Kidney epithelial cell (primary cell): ENCODE measurements around the gene ADK. TPM values are rescaled to one million over a fixed set of nuclear protein-coding genes. Genes with fewer than 3 reads are reported as not detected.

Source experiments
- DNase-seq: peaks from one replicate; pipeline ENCODE4 v3.0.0-alpha.2; 2010; ENCODE audit warnings: low read depth
- H3K27me3 ChIP-seq: 2 replicates; pipeline ENCODE4 v1.6.0; 2011; ENCODE audit warnings: low read length; ENCODE audit not compliant: control insufficient read depth, insufficient read depth
- H3K36me3 ChIP-seq: 2 replicates; pipeline ENCODE4 v1.5.1; 2011; ENCODE audit warnings: low read length; ENCODE audit not compliant: control insufficient read depth, insufficient read depth
- H3K4me3 ChIP-seq: 2 replicates; pipeline ENCODE4 v1.5.1; 2011; ENCODE audit warnings: low read depth, mild to moderate bottlenecking, control low read depth, low read length
- total RNA-seq: library from RNA; depleted of rRNA; stranded (reverse); fragments of >200 nt; gene quantifications from 2 replicates; pipeline ENCODE4 v1.2.3, GENCODE V29; 2015
- TF ChIP-seq, protein P1 (sequence below): IDR thresholded peaks from 2 replicates; pipeline ENCODE4 v1.5.1; 2011; ENCODE audit warnings: mild to moderate bottlenecking, moderate library complexity, low read length, control low read depth, inconsistent platforms; ENCODE audit not compliant: insufficient read depth, poor library complexity, severe bottlenecking

Gene ADK
- total RNA-seq, 1 donor from 2014 or later, result 43.6 TPM

DNA sequence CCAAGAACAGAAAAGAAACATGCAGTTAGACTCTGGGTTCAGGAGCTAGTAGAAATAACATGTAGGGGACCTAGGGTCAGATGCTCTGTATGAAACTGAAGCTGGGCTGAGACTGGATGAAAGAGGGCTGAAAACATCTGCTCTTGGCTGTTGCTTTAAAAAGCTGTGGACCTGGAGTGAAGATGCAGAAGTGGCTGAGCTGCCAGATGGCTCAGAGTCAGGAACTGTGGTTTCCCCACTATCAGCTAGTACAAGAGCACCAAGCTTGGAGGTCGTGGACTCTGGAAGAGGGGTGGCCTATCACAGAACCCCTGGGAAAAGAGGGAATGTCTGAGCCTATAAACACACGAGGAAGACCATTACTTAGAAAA, 5.9 kb downstream of the ADK start:
- Histone ChIP-seq H3K36me3 (no peaks in the 10 kb centered on the region), H3K4me3 (no peak overlapping the region), H3K27me3 (no peaks in the 10 kb centered on the region)
- no peak for DNase-seq
- TF ChIP-seq, protein P1, sequence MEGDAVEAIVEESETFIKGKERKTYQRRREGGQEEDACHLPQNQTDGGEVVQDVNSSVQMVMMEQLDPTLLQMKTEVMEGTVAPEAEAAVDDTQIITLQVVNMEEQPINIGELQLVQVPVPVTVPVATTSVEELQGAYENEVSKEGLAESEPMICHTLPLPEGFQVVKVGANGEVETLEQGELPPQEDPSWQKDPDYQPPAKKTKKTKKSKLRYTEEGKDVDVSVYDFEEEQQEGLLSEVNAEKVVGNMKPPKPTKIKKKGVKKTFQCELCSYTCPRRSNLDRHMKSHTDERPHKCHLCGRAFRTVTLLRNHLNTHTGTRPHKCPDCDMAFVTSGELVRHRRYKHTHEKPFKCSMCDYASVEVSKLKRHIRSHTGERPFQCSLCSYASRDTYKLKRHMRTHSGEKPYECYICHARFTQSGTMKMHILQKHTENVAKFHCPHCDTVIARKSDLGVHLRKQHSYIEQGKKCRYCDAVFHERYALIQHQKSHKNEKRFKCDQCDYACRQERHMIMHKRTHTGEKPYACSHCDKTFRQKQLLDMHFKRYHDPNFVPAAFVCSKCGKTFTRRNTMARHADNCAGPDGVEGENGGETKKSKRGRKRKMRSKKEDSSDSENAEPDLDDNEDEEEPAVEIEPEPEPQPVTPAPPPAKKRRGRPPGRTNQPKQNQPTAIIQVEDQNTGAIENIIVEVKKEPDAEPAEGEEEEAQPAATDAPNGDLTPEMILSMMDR, result no peak

DNA sequence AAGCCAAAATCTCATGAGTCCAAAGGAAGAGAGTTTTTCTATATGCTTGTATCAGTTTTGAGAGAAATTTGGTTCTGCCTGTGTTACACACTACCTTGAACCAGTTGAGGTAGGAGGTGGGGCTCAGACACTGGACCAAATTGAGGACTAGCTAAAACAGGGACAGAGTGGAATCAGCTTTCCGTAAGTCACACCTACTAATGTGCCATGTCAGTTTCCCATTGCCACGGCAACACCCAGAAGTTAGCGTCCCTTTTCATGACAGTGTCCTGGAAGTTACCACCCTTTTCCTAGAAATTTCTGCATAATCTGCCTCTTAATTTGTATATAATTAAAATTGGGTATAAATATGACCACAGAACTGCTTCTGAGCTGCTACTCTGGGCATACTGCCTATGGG, 9.0 kb downstream of the ADK start:
- no peak for DNase-seq
- Histone ChIP-seq H3K36me3 (no peaks in the 10 kb centered on the region), H3K27me3 (no peaks in the 10 kb centered on the region), H3K4me3 (no peak overlapping the region)
- TF ChIP-seq, protein P1, result no peak

DNA sequence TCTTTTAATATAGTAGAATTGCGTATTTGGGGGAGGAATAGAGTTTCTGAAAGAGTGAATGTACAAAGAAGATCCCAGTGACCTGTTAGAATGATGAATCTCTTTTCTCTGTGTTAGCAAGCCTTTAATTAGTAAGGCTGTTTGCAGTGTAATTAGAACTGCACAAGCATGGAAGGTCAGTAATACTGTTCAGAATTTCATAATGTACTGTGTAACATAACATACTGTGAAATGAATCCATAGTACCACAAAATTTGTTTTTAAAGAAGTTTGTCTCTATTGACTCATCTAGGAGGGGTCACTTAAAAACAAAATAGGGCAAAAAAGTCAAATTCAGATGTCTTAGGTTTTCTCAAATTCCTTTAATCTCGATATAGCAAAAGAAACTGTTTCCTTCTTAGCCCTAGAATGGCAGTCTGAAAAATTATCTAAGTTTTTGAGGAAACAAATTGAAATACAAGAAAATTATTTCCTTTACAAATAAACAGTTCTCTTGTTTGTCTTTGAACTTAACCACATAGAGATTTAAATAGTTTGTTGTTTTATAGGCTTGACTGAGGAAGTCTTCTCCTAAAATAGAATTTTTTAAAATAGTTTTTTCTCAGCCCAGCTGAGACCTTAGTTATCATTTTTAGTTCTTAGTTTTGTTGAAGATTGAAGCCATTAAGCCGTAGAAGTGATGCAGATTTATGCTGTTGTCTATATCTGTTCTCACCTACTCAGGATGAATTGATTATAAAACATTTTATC, 12.5 kb downstream of the ADK start:
- no peak for DNase-seq
- H3K36me3 ChIP-seq, result no peaks in the 10 kb centered on the region
- TF ChIP-seq, protein P1, result no peak
- no peaks in the 10 kb centered on the region for H3K27me3 ChIP-seq
- no peak overlapping the region for H3K4me3 ChIP-seq

DNA sequence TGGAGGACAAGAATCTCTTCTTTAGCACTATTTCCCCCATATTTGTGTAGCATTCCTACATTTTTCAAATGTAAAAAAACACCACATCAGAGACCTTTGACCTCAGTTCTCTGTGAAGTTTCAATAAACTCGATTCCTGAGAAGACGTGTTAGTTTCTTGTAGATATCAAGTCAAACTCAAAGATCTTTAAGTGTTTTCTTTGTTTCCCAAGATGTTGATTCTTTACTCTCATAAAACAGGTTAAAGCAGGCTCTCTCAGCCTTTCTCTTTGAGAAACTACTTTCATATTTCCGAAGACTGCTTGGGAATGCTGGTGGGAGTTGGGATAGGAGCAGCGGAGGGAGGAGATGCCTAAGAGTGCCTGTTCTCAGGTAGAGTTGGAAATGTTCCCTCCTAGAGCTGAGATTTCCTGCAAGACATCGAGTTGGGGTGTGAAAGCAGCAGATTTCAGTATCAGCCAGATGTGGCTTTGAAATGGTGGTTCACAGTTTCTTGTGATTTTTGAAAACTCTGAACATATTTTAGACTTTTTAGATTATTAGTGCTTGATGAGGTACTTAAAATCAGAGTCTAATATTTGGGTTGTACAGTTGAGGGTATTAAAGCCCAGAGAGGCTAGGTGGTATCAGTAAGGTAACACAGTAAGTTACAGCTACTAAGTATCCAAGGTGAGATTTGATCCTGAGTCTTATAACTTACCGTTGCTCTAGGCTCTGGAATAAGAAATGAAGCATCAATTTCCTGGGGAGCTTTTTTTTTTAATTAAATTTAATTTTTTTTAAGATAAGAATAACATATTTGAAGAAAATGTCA, 13.9 kb downstream of the ADK start:
- H3K36me3 ChIP-seq, result no peaks in the 10 kb centered on the region
- H3K4me3 ChIP-seq, result no peak overlapping the region
- H3K27me3 ChIP-seq, result no peaks in the 10 kb centered on the region
- TF ChIP-seq, protein P1, result no peak
- no peak for DNase-seq

DNA sequence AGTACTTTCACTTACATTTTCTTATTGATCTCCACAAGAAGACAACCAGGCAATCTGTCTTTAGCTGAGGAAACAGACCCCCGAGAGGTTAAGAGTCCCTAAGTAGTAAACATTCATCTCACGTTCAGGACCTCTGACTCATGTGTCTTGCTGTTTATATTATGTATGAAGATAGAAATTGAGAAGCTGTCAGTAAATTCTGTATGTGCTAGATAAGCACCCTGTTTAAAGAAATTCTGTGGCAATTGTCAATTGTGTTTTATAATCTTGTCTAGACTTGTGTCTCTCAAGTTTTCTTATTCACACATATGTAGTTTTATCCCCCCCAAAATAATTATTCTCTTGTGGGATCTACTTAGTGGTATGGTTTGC, 14.5 kb downstream of the ADK start:
- TF ChIP-seq, protein P1, result no peak
- no peak for DNase-seq
- Histone ChIP-seq H3K4me3 (no peak overlapping the region), H3K36me3 (no peaks in the 10 kb centered on the region), H3K27me3 (no peaks in the 10 kb centered on the region)

DNA sequence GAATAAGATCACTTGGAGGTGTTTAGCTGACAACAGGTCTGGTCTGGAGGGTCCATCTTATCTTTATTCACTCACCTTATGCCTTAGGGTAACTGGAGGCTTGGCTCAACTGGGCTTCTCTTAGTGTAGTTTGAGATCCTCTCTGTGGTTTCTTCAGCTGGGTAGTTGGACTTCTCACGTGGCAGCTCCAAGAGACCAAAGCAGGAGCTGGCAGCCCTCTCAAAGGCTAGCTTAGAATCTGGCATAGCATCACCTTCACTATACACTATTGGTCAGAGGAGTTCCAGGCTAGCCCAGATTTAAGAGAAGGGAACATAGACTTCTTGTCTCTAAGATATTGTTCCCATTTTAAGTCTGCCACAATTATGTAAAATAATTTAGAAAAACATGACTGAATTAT, 16.4 kb downstream of the ADK start:
- no peak overlapping the region for H3K4me3 ChIP-seq
- H3K36me3 ChIP-seq, result no peaks in the 10 kb centered on the region
- no peaks in the 10 kb centered on the region for H3K27me3 ChIP-seq
- DNase-seq, result no peak
- TF ChIP-seq, protein P1, result no peak
